ENCODE measurements around the gene NT5DC4.

DNA sequence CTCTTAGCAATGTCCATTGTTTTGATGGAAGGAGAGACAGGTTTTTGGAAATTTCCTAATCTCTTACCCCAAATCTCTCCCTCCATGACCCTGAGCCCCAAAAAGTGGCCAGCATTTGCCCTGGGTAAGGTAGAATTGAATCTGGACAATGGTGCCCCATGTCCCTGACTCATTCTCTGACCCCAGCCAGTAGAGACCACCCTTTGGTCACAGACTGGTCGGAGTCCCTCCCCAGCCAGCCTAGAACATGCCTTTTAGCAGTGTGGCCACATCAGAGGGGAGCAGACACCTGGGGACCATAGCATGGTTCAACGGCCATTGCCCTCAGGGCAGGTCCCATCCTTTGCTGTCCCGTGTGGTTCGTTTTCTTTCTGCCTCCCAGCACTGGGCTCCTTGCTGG, 6.5 kb upstream of the NT5DC4 start:
- TF ChIP-seq, protein P1, sequence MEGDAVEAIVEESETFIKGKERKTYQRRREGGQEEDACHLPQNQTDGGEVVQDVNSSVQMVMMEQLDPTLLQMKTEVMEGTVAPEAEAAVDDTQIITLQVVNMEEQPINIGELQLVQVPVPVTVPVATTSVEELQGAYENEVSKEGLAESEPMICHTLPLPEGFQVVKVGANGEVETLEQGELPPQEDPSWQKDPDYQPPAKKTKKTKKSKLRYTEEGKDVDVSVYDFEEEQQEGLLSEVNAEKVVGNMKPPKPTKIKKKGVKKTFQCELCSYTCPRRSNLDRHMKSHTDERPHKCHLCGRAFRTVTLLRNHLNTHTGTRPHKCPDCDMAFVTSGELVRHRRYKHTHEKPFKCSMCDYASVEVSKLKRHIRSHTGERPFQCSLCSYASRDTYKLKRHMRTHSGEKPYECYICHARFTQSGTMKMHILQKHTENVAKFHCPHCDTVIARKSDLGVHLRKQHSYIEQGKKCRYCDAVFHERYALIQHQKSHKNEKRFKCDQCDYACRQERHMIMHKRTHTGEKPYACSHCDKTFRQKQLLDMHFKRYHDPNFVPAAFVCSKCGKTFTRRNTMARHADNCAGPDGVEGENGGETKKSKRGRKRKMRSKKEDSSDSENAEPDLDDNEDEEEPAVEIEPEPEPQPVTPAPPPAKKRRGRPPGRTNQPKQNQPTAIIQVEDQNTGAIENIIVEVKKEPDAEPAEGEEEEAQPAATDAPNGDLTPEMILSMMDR (conservative IDR thresholded peaks at IDR 0.05; ENCODE audit: low read length): no peak
- TF ChIP-seq EZH2phosphoT487 (IDR thresholded peaks at IDR 0.05; ENCODE audit: borderline replicate concordance, low read depth, low read length): no peak

Data from OCI-LY7 (cell line).